OCI-M2 (cell line): ENCODE data around the gene EPB41L3.
"Not testable (repeated sequence)": the region's sequence is repeated elsewhere in the genome, so short reads cannot be mapped to it uniquely, and the experiment has no call there.

Source experiments
- DNase-seq: peaks from one replicate; lab custom pipeline; 2025; ENCODE audit not compliant: unreplicated experiment; lab: John Stamatoyannopoulos, UW

Gene EPB41L3

GRCh38 chr18:5500158-5500939 lies 43.4 kb downstream of the EPB41L3 start:
- DNase-seq: no peak

- no peak for DNase-seq
These were observed 45.3 kb downstream of the EPB41L3 start for GRCh38 chr18:5498452-5498851.

- DNase-seq: no peak
These were observed 47.5 kb downstream of the EPB41L3 start for GRCh38 chr18:5496305-5496704.

GRCh38 chr18:5490753-5491480 lies 52.9 kb downstream of the EPB41L3 start:
- no peak for DNase-seq

- DNase-seq: no peak
These were observed 55.0 kb downstream of the EPB41L3 start for GRCh38 chr18:5488844-5489243.

- DNase-seq: not testable (repeated sequence)
These were observed 55.8 kb downstream of the EPB41L3 start for GRCh38 chr18:5488044-5488443.

GRCh38 chr18:5484526-5484925 lies 59.3 kb downstream of the EPB41L3 start:
- no peak for DNase-seq

- no peak for DNase-seq
These were observed 62.2 kb downstream of the EPB41L3 start for GRCh38 chr18:5481621-5482020.

- no peak for DNase-seq
These were observed 65.5 kb downstream of the EPB41L3 start for GRCh38 chr18:5478261-5478660.

GRCh38 chr18:5476961-5477800 lies 66.6 kb downstream of the EPB41L3 start:
- no peak for DNase-seq

- DNase-seq: no peak
These were observed 68.5 kb downstream of the EPB41L3 start for GRCh38 chr18:5475267-5475666.

- no peak for DNase-seq
These were observed 74.5 kb downstream of the EPB41L3 start for GRCh38 chr18:5469340-5469739.

- DNase-seq: no peak
These were observed 75.4 kb downstream of the EPB41L3 start for GRCh38 chr18:5468394-5468793.

GRCh38 chr18:5467671-5468070 lies 76.1 kb downstream of the EPB41L3 start:
- DNase-seq: no peak

GRCh38 chr18:5466256-5466655 lies 77.5 kb downstream of the EPB41L3 start:
- no peak for DNase-seq

- no peak for DNase-seq
These were observed 79.5 kb downstream of the EPB41L3 start for GRCh38 chr18:5464251-5464650.

- DNase-seq: no peak
These were observed 80.0 kb downstream of the EPB41L3 start for GRCh38 chr18:5463831-5464230.

- DNase-seq: no peak
These were observed 80.4 kb downstream of the EPB41L3 start for GRCh38 chr18:5463390-5463789.

GRCh38 chr18:5462227-5462626 lies 81.6 kb downstream of the EPB41L3 start:
- no peak for DNase-seq

- no peak for DNase-seq
These were observed 82.8 kb downstream of the EPB41L3 start for GRCh38 chr18:5461041-5461440.

GRCh38 chr18:5457462-5457957 lies 86.3 kb downstream of the EPB41L3 start:
- no peak for DNase-seq
